GM12801 (cell line): ENCODE measurements around the gene ACOX1.

Source experiments
- CTCF ChIP-seq: IDR thresholded peaks from one replicate; pipeline ENCODE4 v1.5.1; 2011; ENCODE audit warnings: control low read depth; ENCODE audit not compliant: insufficient read length; ENCODE audit errors: extremely low read depth

The ACOX1 gene

GRCh38 chr17:76022285-76022684 lies 43.3 kb upstream of the ACOX1 start:
- TF ChIP-seq CTCF, result no peak

GRCh38 chr17:76019833-76020467 lies 41.0 kb upstream of the ACOX1 start:
- no peak for TF ChIP-seq CTCF

- no peak for TF ChIP-seq CTCF
Observed at GRCh38 chr17:76018801-76019200, 39.8 kb upstream of the ACOX1 start.

- no peak for TF ChIP-seq CTCF
Observed at GRCh38 chr17:76018340-76018680, 39.3 kb upstream of the ACOX1 start.

- TF ChIP-seq CTCF, result no peak
Observed at GRCh38 chr17:76017481-76018339, 38.7 kb upstream of the ACOX1 start.

GRCh38 chr17:76014925-76015261 lies 35.9 kb upstream of the ACOX1 start:
- no peak for TF ChIP-seq CTCF

- TF ChIP-seq CTCF, result no peak
Observed at GRCh38 chr17:76014100-76014924, 35.3 kb upstream of the ACOX1 start.
